ENCODE measurements around the gene DAG1.
"Not testable (repeated sequence)": the region's sequence is repeated elsewhere in the genome, so short reads cannot be mapped to it uniquely, and the experiment has no call there.

DAG1 gene

DNA sequence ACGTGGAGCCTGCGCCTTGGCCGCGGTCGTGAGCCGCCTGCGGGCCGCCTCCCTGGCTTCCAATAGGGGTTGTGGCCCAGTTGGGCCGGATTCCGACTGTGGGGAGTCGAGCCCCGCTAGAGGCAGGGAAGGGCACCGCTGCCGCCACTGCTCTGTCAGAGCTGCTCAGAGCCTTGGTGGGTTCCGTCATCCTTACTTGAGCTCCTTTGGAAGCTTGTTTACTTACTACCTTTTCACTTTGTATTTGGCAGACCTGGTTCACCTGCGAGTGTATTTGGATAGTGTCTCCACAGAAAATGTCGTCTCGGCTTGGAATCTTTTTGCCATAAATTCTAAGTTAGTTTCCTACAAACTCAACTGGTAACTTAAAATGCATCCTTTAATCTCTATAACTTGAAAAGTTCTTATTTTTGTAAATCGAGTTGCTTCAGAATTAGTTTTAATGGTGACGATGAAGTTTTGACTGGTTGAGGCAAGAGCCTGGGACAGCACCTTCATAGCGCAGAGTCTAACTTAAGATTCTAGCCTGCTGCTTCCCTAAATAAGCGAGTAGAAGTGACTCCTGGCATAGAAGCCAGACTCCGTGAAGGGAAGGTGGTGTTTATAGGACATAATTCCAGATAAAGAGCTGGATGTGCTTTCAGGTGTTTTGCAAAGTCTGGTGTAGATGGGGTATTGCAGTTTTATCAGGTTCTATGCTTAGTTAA lies 800 bp downstream of the DAG1 start:
- no peak for DNase-seq

DNA sequence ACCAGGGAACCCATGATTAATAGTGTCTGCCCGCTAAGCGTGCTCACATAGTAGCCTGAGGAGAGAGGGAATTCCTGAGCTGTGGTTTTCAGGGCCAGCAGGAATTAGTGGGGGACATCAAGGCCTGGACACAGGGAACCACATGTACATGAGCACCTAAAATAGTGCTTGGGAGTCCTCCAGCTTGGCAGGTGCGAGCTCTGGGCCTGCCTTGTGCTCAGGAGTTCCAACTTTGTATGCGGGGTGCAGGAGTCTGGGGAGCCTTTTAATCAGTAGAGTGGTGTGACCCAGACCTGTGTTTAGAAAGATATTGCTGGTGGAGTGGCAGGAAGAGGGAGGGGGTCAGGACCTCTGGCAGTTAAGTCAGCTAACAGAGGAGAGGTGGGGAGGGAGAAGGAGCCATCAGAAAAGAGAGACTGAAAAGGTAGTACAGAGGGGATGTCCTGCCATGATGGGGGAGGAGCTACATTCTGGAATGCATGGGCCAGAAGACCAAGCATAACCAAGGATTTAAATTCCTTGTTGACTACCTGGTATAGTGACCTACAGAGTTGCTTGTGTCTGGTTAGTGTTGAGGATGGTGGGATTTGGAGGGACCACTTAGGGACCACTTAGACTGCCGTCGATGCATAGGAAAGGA lies 1.9 kb downstream of the DAG1 start:
- no peak for DNase-seq

DNA sequence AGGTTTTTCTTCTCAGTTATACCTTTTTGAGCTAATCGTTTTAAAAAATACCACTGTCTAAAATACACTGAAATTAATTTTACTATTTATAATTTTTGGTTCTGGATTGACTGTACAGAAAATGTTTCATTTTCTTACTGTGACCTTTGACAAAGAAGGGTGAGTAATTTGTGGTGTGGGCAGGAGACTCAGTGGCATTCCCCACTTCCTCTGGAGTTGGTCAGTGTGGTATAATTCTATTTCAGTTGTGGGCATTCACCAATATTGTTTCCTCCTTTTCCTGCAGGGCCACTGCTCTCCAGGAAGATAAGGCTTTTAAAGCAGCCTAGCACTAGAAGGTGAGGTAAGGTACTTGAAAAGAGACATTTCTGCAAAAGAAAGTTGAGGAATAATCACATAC lies 6.5 kb downstream of the DAG1 start:
- DNase-seq, result no peak

DNA sequence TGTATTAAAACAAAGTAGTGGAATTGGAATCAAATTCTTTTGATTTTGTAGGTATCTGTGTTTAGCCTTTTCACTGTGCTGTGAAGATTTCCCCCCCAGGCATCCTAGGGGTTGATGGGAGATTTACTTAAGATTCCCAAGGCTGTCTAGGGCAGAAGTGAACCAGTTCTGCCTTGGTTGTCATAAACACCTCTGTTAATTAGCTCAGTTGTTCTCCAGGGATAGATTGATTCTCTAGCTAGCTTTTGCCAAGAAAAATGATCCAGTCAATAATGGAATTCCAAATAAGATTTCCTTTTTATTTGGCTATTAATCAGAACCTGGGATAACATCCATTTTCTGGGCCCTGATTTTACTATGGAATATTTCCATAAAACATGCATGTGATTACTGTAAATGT lies 12.7 kb downstream of the DAG1 start:
- DNase-seq, result no peak

DNA sequence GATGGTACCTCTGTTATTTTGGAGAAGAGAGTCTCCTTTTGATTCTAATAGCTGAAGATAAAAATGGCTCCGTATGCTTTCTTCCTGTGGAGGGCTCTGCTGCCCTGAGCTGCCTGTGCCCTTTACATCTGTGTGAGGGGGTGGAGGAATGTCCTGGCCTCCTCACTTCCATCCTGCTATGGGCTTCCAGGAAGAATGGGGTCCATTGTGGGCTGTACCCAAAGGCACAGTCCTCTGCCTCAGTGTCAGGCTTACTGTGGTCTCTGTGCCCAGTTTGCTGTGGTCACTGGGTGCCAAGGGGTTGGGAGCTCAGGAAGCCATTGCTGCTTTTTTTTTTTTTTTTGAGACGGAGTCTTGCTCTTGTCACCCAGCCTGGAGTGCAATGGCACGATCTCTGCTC lies 14.4 kb downstream of the DAG1 start:
- DNase-seq, result no peak

DNA sequence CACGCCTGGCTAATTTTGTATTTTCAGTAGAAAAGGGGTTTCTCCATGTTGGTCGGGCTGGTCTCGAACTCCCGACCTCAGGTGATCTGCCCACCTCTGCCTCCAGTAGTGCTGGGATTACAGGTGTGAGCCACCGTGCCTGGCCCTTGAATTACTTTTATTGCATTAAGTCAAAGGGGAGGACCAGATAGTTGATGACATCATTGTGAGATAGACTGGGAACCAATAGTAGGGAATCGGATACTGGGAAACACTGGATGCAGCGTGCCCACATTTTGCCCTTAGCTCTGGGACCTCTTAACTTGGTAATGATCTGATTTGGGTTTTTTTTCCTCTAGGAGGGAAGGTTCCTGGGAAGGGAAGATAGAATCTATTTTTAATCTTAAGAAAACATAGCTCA lies 19.2 kb downstream of the DAG1 start:
- DNase-seq, result no peak

DNA sequence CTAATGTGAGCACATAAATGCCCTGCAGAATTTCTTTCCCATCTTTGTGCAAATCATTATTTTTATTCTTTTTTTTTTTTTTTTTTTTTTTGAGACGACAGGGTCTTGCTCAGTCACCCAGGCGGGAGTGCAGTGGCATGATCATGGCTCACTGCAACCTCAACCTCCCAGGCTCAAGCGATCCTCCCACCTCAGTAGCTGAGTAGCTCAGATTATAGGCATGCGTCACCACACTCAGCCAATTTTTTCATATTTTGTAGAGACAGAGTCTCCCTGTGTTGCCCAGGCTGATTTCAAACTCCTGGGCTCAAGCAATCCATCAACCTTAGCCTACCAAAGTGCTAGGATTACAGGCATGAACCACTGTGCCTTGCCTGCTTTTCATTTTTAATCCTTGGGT lies 22.9 kb downstream of the DAG1 start:
- DNase-seq, result no peak

DNA sequence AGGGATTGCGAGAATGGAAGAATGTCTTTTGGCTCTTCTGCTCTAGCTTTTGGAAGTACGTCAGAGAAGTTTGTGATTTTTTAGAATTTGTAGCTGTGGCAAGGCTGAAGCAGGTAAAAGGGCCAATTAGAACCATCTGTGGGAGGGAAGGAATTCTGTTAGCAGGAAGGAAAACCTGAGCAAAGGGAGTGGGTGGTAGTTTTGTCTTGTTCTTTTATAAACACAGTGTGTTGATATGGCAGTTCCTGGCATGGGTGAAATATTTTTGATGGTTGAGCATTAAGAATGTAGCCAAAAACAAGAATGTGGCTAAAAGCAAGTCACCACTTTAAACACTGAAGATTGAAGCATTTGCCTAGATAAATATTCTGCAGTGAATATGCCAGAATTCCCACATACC lies 23.8 kb downstream of the DAG1 start:
- no peak for DNase-seq

DNA sequence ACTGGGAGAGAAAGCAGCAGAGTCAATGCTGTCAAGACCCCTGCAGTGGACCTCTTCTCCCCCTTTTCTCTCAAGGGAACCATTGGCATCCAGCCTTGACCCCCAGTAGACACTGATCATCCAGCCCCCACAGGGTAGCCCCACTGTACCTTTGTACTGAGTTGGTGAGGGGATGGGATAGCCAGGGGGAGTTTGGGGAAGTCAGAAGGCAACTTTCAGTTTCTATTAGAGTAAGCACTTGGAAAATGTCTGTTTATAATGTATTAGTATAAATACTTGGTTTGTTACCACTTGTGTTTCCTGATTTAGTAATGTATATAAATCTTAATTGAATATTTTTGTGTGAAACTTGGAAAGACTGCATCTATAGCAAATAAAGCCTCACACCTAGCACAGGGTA lies 25.0 kb downstream of the DAG1 start:
- DNase-seq, result no peak

DNA sequence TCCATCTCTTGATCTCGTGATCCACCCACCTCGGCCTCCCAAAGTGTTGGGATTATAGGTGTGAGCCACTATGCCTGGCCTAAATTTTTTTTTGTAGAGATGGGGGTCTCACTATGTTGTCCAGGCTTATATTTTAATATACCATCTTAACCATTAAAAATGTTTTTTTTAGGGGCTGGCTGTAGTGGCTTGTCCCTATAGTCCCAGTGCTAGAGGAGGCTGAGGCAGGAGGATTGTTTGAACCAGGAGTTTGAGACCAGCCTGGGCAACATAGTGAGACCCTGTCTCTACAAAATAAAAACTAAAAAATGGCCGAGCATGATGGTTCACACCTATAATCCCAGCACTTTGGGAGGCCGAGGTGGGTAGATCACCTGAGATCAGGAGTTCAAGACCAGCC lies 26.8 kb downstream of the DAG1 start:
- DNase-seq, result not testable (repeated sequence)

DNA sequence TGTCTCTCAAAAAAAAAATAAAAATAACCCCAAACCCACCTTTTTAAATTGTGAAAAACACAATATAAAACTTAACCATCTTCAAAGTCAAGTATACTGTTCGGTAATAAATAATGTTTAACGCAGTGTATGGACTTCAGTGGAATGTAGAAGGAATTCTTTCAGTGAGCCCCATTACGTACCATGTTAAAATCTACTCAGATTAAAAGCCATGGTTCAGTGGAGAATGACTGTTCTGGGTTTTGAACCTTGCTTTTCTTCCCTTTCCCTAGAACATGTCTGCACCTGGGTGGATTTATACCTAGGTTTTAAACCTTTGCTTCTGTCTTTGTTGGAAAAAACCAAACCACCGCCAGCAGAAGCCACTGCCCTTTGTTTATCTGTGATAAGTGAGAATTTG lies 27.5 kb downstream of the DAG1 start:
- DNase-seq, result no peak

DNA sequence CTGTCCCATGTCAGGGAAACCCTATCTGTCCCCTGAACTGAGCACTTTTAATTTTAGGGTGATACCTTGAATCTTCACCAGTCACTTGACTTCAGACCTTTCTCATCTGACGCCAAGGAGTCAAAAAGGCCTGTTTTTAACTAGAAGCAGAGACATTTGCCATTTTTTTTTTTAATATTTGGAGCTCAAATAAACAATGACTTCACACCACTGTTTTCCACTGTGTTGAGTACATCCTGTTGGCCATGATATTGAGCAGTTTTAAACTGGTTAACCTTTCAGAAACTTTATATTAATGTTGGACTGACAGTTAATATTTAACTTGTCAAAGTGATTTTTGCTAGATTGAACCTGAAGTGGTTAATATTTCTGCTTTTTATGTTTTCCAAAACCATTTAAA lies 28.2 kb downstream of the DAG1 start:
- DNase-seq, result no peak

DNA sequence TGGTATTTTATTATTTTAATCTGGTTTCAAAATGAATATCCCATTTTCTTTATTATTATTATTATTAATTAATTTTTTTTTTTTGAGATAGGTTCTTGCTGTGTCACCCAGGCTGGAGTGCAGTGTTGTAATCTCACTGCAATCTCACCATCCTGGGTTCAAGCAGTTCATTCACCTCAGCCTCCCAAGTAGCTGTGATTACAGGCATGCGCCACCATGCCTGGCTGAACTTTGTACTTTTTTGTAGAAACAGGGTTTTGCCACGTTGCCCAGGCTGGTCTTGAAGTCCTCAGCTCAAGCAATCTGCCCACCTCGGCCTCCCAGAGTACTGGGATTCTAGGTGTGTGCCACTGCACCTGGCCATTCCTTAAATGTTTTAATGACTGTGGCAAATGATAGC lies 28.6 kb downstream of the DAG1 start:
- DNase-seq, result no peak

DNA sequence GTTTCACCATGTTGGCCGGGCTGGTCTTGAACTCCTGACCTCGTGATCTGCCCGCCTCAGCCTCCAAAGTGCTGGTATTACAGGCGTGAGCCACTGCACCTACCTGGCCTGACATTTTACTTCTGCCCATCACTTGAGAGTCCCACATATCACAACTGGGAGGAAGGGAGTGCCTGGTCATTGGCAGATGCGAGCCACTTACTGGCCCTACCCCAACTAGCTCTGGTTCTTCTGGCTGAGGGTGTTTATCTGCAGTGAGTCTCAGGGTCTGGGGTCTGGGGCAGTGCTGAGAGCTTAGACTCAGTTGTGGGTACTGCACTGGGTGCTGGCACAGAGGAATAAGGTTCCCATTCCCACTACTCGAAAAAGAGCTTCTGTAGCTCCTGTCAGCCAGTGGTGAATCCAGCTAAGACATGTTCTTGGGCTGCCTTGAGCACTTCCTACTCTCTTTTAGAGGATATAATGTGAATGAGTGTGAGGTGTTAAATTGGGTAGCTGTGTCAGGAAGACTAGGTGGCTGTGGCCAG lies 30.2 kb downstream of the DAG1 start:
- DNase-seq, result no peak

DNA sequence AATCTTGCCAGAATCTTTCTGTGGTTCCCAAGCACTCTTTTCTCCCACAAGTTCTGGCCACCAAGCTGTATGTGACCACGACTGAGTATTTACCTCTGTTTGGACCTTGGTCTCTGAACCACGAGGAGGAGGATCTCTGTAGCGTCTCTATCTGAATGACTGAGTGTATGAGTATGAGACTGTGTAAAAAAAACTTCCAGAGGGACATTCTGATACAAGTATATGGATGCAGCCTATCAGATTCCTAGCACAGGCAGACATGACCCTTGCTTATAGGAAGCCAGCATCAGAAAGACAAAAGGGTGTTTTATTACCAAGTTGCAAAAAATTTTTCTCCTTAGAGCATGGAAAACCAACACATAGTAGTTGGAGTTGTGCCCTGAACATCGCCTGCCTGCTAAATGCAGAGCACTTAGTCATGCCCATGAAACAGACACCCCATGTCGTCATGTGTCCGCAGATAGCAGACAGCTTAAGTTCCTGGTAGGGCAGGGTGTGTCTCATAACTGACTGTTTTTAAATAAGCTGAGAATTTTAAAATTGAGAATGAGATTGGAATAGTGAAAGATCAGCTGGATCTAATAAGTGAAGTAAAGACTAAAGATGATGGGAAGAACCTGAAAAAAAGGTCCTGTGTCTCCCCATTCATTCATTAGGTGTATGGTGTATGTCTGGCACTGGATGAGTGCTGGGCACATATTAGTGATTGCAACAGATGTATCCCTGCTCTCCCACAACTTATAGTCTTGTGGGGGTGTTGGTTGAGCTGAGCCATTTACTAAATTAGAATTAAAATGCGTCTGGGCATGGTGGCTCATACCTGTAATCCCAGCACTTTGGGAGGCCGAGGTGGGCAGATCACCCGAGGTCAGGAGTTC lies 30.9 kb downstream of the DAG1 start:
- DNase-seq, result no peak

DNA sequence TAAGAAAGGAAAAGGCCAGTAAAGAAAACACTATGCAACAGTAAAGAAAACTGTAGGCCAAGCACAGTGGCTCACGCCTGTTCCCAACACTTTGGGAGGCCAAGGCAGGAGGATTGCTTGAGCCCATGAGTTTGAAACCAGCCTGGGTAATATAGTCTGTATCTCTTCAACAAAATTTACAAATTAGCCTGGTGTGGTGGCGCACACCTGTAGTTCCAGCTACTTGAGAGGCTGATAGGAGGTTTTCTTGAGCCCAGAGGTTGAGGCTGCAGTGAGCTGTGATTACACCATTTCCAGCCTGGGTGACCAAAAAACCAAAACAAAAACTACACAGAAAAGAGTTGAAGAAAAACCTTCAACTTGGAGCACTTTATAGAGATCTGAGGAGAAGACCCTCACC lies 31.8 kb downstream of the DAG1 start:
- DNase-seq, result no peak

DNA sequence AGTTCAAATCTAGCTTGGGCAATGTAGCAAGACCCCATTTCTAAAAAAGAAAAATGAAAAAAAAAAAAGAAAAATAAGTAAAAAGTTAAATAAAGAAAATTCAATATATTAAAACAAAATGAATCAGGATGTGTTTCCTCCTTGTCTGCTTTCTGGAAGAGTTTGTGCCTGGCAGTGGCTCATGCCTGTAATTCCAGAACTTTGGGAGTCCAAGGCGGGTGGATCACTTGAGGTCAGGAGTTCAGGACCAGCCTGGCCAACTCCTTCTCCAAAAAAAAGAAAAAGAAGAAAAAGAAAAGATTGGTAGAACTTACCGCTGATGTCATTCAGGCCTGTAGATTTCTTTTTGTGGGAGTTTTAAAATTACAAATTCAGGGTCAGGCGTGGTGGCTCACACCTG lies 36.8 kb downstream of the DAG1 start:
- no peak for DNase-seq

DNA sequence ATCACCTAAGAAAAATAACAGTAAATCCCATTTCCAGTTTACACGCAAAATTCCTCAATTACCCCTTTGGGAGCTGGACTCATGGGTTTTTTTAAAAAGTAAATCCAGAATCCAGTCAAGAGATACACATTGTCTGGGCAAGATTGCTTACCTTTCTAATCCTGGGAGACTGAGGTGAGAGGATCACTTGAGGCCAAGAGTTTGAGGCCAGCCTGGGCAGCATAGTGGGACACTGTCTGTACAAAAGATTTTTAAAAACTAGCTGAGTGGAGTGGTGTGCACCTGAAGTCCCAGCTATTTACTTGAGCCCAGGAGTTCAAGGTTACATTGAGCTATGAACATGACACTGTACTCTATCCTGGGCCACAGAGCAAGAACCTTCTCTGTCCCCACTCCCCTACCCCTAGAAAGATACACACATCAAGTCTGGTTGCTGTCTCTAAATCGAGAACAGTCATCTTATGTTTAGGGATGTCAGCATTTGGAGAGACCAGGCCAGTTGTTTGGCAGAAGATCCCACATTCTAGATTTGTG lies 39.0 kb downstream of the DAG1 start:
- no peak for DNase-seq

DNA sequence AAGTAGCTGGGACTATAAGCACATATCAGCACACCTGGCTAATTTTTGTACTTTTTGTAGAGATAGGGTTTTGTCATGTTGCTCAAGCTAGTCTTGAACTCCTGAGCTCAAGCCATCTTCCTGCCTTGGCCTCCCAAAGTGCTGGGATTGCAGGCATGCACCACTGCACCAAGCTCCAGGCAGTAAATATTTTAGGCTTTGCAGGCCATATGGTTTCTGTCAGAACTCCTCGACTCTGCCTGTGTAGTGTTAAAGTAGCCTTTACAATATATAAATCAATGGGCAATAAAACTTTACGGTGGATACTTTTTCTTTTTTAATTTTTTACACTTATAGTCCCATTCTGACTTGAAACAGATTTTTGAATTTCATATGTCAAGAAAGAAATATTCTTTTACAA lies 41.6 kb downstream of the DAG1 start:
- no peak for DNase-seq

DNA sequence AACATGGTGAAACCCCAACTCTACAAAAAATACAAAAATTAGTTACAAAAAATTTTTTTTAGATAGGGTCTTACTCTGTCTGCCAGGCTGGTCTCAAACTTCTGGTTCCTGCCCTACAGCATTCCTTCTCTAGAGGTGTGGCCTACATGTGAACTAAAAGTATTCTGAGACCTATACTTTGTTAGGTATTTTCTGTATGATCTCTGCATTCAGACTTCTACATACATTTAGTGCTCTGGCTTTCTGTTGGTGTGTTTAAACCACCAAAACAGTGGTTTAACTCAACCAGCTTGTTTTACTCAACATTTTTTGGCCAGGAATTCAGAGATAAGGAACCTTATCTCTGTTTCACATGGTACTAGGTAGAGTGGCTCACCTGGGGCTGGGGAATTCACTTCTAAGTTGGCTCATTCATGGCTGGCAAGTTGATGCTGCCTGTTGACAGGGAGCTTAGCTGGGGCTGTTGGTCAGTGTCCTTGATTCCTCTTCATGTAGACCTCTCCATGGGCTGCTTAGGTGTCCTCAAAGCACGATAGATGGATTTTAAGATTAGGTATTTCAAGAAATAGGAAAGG lies 42.8 kb downstream of the DAG1 start:
- DNase-seq, result no peak

DNA sequence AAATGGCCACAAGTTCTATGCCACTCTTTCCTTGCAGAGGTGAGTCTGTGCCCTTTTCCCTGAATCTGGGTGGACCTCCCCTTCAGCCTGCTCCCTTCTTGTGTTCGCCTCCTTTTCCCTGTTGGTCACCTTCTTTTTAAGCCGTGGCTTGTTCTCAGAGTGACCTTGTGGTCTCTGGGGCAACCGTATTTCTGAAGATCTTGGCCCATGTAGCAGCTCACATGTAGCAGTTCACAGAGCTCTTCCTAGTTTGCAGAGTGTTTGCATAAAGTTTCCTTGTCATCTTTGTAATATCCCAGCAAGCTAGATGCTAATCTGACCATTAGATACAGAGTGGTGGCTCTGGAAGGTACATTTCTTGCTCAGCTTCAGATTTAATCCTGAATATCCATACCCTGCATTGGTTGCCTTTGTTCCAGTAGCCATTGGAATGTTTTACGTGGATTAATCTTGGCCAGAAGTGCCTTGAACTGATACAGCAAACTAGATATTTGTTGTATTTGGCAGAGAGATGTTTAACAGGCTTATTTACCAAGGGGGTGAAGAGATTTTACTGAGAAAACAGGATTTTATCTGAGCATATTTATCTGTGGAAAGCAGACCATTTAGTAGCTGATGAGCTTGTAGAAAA lies 43.5 kb downstream of the DAG1 start:
- no peak for DNase-seq

DNA sequence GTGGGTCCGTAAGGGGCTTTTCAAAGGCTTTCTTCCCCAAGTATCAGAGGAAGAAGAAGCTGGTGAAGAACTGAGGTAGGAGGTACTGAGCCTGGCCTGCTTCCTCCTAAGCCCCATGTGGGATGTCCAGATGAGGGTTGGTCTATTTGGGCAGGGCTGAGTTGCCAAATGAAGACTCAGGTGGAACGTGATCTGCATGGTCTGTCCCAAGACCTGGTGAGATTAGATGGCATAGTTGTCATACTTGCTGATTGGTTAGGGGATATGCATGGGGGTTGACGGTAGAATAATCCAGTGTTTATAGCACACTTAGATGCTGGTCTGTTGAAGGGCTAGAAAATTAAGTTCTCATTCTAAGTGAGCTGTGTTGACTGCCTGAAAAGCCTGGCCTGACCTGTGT lies 47.9 kb downstream of the DAG1 start:
- DNase-seq, result no peak

DNA sequence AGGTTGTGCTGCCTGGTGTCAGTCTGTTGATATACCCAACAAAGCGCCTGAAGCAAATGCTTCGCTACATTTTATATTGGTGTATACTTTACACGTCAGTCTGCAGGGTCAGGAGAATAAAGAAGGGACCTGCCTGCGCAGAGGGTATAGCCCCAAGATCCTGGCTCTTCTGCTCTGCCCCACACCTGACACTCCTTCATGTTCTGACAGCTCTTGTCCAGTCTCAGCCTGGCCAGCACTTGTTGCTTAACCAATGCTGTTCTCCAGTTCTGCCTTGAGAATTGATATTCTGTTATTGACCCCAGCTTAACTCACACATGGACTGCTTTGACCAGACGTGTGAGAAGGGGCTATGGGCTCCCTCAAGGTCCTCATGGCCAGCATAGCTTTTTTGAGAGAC lies 48.4 kb downstream of the DAG1 start:
- no peak for DNase-seq

Data from DMS79 treated with DMSO at 0.1 percent for 48 hours (cell line).